Uterus (tissue), 2 donors: ENCODE results near the gene TIAM1.

Experiments
- CTCF ChIP-seq, 4 experiments: fragments of 200-600 bp in 2 of 4; fragments of 450-650 bp in 2 of 4; sonication (generic) in 2 of 4; IDR thresholded peaks; one replicate each; pipeline ENCODE4 v1.5.1; 2016 to 2019; ENCODE audit warnings: antibody characterized with exemption in 4 of 4, mild to moderate bottlenecking in 2 of 4, moderate library complexity in 1 of 4
- POLR2A ChIP-seq, 2 donors: fragments of 450-650 bp; IDR thresholded peaks; one replicate each; pipeline ENCODE4 v1.6.1; 2016; ENCODE audit warnings: antibody characterized with exemption in 2 of 2, mild to moderate bottlenecking in 1 of 2, moderate library complexity in 1 of 2

DNA sequence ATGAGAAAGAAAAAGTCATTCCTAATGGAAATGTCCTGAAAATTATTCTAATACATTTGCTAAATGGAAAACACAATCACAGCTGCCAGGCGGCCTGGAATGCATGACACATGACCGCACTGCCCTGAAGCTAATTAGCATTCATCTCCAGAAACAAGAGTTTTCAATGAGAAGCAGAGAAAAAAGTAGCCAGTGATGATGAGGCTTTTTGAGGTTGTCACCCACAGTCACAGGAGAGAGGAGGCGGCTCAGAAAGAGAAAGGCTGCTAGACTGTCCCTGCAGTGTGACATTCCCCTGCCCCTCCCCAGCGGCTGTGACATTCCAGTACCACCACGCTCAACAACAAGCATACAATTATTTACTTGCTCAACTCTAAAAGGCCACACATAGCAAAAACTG, 182.9 kb downstream of the TIAM1 start:
- TF ChIP-seq POLR2A (IDR thresholded peaks at IDR 0.05) (no peak), CTCF (IDR thresholded peaks at IDR 0.05) (no peak)
